Measurements from ENCODE around the gene P2RY6.

Gene P2RY6

DNA sequence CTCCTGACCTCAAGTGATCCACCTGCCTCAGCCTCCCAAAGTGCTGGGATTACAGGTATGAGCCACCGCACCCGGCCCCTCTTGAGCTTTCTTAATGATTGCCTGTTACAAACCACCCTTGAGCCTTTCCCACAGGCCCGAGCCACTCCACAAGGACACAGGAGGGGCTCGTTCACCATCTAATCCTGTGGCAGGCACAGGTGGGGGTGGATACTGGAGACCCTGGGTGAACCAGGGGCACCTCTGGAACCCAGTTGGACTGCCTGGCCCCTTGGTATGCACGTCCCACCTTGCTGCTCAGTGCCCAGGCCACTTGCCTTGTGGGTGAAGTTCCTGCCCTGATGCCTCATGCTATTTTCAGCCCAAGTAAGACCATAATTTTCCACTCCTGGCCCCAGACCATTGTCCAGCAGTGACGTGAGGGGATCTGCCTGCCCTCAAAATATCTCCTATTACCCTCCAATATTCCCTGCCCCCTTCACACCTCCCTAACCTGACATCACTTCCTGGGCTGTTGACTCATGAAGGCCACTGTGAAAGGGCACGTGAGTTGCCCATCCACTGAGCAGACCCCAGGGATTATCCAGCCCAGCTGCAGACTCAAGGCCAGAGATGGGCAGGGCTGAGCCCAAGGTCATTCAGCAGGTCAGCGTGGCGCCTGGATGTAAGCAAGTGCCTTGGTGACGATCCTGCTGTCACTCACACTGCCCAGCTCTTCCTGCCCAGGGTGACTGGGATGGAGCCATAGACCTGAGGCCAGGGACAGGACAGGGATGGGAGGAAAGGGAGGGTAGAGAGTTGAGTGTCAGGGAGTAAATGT lies 34.5 kb upstream of the P2RY6 start:
- DNase-seq: no peak

DNA sequence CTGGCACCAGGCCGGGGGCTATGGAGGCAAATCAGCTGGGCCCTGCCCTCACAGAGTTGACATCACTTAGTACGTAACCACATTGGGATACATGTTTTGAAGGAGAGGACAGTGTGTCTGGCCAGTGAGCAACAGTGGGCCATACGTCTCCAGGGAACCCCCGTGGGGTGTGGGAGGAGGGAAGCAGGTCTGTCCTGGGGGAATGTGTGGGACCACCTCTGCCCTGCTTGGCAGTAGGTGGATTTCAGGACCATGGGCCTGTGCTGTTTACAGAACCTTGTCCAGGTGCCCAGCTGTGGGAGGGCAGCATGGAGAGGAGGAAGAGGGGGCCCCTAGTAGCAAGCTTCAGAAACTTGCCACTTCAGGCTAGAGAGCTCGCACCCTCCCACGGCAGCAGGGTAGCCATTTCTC lies 33.0 kb upstream of the P2RY6 start:
- DNase-seq: no peak

DNA sequence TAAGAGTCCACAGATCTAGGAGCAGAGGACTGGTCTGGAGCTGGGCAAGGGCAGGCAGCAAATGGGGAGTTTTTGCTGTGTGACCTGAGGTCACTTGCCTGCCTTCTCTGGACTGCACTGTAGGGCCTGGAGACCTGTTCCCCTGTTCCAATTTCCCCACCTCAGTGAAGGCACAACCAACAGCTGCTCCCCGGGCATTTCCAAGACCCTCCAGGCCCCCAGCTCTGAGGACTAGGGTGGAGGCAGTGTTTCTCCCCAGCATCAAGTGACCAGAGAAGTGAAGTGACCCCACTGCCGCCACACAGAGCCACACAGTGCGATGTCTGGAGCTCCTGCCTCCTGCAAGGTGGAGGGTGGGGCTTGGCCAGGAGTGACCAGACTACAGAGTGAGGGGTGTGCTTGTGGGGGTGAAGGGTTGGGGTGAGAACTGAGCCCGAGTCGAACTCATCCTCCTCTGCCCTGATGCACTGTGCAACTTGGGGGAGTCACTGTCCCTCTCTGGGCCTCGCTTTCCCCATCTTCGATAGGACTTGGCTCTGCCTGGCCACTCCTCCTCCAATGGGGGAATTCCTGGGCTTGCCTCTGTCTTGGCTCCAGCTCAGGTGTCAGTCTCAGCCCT lies 32.5 kb upstream of the P2RY6 start:
- DNase-seq: no peak

DNA sequence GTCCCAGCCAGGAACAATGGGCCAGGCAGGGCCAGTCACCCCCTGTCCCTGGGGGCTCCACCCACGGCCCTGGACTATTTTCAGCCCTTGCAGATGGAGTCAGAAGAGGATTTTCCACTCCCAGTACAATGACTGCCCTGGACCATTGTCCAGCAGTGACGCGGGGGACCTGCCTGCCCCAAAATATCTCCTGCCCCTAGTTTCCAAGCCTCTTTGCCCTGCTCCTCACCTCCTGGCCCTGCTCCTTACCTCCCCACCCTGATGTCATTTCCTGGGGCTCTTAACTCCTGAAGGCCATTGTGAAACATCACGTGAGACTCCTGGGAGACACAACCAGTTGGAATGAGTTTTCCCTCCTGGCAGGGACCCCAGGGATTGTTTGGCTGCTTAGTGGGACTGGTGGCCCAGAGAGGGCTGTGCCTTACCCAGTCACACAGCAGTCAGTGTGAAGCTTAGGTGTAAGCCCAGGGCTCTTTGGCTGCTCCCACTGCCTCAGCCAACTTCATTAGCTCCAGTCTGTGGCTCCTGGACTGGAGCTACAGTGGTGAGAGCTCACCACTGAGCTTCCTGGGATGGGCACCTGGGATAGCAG lies 31.9 kb upstream of the P2RY6 start:
- DNase-seq: no peak

DNA sequence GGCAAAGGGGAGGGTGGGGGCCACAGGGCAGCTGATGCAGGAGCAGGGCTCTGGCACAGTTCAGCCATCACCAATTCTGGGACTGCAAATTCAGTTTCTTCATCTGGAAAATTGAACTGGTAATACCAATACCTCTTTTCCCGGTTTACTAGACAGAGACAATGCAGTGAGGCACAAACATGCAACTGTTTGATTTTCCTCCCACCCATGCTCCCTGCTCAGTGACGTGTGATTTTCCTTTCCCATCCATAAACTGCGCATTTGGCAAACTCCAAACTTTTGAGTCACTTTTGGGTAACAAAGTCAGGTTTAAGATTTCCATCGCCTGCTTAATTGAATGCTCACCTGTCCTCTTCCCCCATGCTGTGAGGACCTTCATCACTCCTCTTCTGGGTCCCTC lies 30.8 kb upstream of the P2RY6 start:
- DNase-seq: no peak

DNA sequence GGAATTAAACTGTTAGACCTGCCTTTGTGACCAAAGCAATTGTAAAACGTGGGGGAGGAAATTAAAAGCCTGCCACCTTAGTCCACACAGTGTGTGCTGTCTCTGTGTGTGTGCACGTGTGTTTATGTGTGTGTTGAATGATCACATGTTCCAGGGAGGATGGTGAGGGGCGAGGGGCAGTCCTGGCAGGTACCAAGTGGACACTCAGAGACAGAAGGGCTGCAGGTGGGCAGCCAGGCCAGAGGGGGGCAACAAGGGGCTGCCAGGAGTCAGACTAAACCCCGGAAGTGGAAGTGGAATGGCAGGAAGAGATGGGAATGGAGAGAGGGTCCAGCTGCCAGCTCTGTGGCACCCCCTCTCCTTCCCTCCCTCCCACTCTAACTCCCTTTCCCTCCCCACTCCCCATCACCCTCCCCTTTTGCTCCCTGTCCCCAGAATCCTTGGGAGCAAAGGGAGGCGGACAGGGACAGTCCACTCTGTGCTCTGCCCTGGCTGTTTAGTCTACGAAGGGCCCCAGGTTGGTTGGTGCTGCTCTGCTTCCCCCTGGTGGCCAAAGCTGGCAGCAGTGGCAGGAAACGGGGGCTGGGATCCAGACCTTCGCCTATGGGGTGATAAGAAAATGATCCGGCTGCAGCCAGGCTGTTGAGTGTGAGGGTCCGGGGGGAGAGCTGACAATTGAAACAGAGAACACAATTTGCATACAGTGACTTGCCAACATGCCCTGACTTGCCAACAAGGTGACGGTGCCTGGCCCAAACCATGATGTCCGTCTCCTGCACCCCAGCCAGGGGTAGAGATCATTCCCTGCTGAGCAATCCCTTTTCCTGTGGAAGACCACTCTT lies 29.7 kb upstream of the P2RY6 start:
- no peak for DNase-seq

DNA sequence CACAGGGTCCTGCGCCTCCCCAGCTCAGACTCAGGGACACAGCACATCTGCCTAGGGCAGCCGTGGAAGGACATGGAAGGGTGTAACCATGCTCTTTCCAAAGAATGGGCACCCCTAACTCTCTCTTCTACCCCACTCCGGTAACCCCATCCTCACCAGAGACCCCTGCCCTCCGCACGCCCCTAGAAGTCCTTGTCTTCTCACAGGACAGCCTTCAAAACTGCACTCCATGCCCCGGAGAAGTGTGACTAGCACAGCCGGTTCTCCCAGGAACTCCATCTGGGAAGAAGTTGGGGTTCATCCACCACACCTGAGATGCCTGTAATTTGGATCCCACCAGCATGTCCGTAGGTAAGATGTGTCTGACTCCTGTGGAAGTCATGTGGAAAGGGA lies 29.0 kb upstream of the P2RY6 start:
- no peak for DNase-seq

DNA sequence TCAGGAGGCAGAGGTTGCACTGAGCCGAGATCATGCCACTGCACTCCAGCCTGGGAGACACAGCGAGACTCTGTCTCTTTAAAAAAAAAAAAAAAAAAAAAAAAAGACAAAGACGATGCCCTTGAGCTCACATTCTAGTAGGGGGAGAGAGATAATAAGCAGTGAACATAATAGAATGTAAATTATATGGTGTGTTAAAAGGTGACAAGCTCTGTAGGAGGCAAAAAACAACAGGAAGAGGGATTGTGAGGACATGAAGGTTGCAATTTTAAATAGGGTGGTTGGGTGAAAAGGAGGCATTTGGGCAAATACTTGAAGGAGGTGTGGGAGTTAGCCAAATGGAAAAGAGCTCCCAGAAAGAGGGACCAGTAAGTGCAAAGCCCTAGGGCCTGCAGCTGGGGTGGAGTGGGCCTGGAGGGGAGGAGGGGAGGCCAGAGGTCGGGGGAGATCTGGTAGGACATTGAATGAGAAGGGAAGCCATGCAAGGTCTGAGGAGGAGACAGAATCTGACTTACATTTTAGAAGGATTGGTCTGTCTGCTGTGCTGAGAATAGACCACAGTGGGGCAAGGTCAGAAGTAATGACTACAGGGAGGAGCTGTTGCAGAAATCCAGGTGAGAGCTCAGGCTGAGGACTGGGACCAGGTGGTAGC lies 27.4 kb upstream of the P2RY6 start:
- DNase-seq: no peak

DNA sequence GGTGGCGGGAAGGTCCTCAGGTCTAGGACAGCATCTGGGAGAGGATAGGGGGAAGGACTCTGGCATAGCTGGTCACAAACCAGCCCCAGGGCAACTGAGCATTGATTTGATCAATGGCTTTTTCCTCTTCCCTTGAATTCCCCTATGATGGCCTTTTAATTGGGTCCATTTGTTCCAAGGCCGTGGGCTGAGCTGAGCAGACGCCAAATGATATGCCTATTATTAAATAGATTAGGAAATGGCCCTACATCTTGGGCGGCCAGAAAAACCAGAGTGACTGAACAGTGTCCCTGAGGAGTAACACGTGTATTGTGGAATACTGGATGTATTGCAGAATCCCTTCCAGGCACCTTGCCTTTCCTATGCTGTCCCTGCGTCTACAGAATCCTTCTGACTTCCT lies 26.7 kb upstream of the P2RY6 start:
- DNase-seq: no peak

DNA sequence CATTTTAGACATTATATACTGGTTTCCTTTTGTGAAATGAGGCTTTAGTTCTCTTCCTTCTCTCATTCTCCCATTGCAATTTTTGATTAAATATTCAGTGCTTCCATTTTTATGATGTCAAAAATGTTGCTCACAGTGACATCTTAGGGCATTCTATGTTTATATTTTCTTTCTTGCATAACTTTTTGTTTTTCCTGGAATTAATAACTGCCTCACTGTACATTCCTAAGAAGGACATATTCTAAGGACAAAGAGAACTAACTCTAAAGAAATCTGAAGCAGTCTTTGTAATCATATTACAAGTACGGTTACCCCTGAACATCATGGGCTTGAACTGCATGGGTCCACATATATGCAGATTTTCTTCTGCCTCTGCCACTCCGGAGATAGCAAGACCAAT lies 25.8 kb upstream of the P2RY6 start:
- DNase-seq: no peak

DNA sequence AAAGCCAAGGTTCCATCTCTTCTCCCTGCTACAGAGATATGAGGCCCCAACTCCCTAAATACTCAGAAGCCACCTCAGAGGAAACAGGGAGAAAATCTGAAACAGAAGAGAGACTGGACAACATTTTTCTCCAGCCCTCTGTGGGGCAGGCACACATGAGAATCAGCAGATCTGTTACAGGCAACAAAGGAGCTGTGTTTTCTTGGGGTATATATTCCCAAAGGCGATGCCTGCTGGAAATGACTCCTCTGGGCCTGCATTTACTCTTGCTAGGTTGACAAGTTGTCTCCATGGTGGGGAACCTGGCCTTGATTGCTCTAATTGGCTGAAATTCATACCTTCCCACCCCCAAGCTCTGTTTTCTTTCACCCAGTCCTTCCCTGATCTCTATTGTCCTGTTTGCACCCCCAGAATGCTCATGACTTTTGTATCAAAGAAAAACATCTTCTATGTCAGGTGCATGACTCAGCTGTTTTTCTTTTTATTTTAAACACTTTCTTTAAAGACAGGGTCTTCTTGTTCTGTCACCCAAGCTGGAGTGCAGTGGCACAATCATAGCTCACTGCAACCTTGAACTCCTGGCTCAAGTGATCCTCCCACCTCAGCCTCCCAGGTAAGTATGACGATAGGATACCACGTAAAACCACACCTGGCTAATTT lies 23.5 kb upstream of the P2RY6 start:
- DNase-seq: no peak

DNA sequence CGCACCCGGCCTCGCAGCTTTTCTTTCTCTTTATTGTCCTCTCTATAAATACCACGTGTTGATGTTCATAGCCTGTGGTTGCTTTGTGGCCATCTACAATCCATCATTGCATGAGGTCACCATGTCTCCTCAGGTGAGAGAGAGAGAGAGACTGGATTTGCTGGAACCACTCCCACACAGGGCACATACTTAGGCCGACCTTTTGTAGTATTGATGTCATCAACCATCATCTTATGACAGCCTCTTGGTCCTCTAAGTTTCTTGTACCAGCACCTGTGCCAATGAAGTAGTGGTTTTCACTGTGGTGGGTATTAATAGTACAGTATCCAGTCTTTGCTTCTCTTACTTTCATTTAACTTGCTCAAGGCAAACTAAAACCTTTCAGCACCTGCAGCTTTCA lies 22.8 kb upstream of the P2RY6 start:
- no peak for DNase-seq

DNA sequence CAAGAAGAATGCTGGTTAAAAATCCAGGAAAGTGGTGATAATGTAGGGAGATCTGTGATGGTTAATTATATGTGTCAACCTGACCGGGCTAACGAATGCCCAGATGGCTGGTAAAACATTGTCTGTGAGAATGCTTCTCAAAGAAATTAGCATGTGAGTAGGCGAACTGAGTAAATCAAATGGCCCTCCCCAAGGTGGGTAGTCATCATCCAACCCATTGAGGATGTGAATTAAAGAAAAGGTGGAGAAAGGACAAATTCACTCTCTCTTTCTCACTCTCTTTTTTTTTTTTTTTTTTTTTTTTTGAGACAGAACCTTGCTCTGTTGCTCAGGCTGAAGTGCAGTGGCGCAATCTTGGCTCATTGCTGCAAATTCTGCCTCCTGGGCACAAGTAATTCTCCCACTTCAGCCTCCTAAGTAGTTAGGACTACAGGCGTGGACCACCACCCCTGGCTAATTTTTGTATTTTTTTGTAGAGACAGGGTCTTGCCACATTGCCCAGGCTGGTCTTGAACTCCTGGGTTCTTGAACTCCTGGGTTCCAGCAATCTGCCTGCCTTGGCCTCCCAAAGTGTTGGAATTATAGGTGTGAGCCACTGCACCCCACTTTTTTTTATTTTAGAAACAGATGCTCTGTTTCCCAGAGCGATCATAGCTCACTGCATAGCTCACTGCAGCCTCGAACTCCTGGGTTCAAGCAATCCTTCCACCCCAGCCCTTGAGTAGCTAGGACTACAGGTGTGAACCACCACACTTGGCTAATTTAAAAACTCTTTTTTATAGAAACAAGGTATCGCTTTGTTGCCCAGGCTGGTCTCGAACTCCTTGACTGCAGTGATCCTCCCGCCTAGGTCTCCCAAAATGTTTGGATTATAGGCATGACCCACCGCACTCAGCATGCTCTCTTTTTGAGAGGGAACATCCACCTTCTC lies 22.0 kb upstream of the P2RY6 start:
- no peak for DNase-seq

DNA sequence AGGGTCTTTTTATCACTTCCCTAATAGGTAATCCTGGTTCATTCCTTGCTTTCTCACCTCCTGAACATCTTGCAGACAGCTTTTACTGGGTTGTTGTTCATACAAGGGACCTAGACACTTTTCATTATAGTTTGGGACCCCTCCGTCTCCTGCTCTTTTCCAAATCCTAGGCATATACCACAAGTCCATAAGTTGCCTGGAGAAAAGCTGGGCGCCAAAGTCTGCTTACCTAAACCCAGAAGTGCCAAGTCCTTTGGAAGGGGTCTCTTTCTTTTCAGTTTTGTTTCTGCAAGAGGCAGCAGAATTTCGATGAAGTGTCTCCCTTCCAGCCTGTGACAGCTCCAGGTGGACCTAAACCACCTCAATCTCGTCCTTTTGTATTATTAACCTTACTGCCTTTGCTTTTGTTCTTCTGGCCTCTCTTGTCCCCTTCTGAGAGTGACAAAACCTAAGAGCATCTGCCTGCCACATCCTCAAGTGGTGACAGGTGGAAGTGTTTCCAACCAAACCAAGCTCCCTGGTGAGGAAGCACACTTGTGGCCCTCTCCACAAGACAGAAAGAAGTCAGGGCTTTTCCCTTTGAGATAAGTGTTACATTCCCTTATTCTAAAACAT lies 19.5 kb upstream of the P2RY6 start:
- DNase-seq: no peak

DNA sequence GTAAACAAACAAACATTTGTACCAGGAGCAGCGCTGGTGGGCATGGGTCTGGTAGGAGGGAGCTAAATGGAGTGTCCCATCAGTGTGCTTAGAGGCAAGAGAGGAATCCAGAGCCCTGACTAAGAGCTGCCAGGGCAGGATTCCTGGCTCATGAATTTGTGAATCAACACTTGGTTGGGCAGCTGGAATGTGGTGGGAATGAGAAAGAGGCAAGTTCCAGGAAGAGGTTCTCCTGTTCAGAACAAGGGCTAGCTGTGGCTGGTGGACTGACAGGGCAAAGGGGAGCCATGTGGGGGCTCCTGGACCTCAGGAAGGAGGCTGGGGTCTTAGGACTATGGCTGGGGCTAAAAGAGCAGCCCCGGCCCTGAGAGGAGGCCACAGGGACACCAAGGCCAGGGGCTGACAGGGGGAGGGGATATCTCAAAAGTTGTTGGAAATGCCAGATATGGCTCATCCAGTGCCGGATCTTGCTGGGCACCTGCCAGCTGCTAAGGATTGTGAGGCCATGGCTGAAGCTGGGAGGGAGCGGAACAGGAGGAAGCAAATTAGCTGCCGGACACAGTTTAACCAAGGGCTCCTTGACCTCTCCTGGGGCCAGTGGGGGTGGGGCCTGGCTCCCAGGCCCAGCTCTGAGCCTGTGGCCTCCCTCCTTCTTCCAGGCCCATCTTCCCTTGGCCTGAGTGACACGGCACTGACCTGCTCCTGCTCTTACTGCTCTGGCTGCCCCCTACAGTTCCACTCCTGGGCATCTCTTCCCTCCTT lies 14.6 kb upstream of the P2RY6 start:
- DNase-seq: no peak

DNA sequence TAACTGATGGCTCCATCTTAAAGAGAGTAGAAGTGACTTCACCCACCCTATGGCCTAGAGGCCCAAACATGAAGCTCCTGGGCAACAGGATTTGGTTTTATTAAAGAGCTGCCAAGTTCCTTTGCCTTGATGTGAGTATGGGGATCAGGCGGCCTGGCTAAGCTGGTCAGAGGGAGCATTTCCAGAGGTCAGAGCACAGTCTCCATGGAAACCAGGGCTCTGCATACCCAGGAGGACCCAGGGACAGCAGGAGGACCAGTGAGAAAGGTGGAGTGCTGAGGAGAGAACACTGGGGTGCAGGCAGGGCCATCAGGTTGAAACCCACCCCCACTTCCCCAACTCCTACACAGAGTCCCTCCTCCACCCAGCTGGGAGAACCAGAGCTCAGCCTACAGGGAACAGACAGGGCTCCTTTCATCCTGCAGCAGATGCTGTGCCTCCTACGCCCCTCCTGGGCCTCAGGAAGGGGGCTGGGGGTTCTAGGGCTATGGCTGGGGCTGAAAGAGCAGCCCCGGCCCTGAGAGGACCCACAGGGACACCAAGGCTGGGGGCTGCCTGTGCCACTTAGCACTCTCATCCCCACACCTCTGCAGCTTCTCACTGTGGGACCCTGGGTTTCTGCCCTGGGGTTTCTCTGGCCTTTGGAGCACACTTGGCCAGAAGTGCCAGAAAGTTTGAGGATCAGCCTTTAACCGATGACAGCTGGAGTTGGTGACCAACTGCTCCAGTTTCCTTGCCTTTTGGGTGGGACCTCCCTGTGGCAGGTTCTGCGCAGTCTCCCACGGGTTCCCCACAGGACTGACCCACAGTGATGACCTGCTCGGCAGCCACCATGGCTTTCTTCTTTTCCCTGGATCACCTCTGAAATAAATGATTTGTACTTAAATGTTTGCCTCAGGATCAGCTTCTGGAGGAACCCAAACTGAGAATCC lies 13.8 kb upstream of the P2RY6 start:
- no peak for DNase-seq

DNA sequence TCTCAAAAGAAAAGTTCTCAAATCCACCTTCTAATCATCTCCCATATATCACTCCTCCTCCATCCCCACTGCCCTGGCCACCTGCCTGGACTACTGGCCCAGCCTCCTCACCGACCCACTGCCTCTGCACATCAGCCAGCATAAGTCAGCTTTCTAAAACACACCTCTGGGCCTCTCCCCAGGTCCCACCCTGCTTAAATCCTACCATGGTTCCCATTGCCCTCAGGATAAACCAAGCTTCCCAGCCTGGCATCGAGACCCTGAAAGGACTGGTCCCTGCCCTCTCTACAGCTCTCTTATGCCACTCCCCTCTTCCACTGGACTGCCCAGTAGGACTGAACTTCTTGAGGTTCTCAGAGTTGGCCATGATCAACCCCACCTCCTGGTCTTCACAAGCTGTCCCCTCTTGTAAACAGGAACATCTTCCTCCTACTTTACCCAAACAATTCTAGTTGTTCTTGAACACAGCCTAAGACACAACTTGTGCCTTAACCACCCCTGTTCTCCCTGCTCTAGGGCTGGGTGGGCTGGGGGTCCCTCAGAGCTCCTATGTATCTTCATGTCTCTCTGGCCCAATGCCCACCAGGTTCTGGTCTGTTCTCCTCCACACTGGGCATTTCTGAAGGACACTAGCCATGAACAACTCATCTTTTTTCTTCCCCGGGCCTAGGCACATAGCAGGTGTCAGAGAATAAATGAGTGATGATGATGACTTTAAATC lies 12.6 kb upstream of the P2RY6 start:
- no peak for DNase-seq

DNA sequence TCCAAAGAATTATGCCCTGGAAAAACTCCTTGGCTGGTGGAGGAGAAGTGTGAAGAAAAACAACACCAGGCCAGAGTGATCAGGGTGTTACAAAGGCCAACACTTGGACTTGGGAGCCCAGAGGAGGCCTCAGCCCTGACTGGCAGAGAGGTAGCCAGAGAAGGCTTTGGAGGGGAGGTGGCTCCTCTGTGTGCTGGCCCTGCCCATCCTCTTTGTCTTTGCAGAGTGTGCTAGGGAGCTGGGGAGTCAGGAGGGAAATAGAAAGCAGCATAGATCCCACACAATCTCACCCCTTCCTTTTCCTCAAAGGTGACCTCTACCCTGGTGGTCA lies 12.0 kb upstream of the P2RY6 start:
- DNase-seq: no peak
